K562 (cell line): Measurements from ENCODE around the gene THBS1. TPM values are rescaled to one million over a fixed set of nuclear protein-coding genes. Genes with fewer than 3 reads are reported as not detected.

Source experiments
- ATAC-seq: fragments of 200-7000 bp; cut with Tn5 transposase; 3 replicates; pipeline ENCODE4 v1.9.1; 2020; ENCODE audit warnings: moderate library complexity
- BruUV-seq: library from RNA; stranded (reverse); fragments of 400-500 nt; replicated peaks from 2 replicates; lab custom pipeline; 2021; lab: Mats Ljungman, UMichigan
- CTCF ChIA-PET: fragments of 300-600 bp; formaldehyde crosslinking; extraction: SDS; loops from one replicate; lab custom pipeline; 2021; ENCODE audit warnings: low intra/inter-chr PET ratio; lab: Yijun Ruan, JAX
- POLR2A ChIA-PET: fragments of 300-600, 350-650 bp; sonication (Branson Sonifier 250); formaldehyde crosslinking; extraction: SDS; loops from one replicate; lab custom pipeline; 2021; ENCODE audit warnings: antibody characterized with exemption, inconsistent platforms; lab: Yijun Ruan, JAX
- DNase-seq, 4 experiments: peaks; one replicate each; pipeline versions ENCODE4 v3.0.0 to v3.0.0-alpha.2; 2011 to 2018; ENCODE audit warnings: low spot score in 3 of 4, mixed read lengths in 3 of 4; ENCODE audit errors: extremely low read depth in 1 of 4
- FAIRE-seq: peaks from 2 replicates; lab custom pipeline; 2011; peaks lifted over from hg19 to GRCh38; lab: Jason Lieb, UNC
- H2AFZ ChIP-seq: 2 replicates; pipeline ENCODE4 v1.6.0; 2011; ENCODE audit warnings: low read depth, low read length, control low read depth, inconsistent platforms
- H3K27ac ChIP-seq: fragments of 200-600 bp; 3 replicates; pipeline ENCODE4 v1.8.0; 2011; ENCODE audit warnings: low read depth, mild to moderate bottlenecking, control low read depth, inconsistent platforms, low read length, moderate library complexity, mixed read lengths; ENCODE audit errors: extremely low read depth
- H3K27me3 ChIP-seq, 2 experiments: fragments of 300-600 bp in 1 of 2; 2 replicates in 1 of 2; 3 replicates in 1 of 2; pipeline versions ENCODE4 v1.6.0 to v1.8.0; 2011; ENCODE audit warnings: inconsistent platforms in 2 of 2, low read length in 2 of 2, mild to moderate bottlenecking in 1 of 2, mixed read lengths in 1 of 2, moderate library complexity in 1 of 2; ENCODE audit not compliant: control insufficient read depth in 2 of 2, insufficient read depth in 2 of 2
- H3K36me3 ChIP-seq: fragments of 300-600 bp; 3 replicates; pipeline ENCODE4 v1.8.0; 2011; ENCODE audit warnings: mild to moderate bottlenecking, low read length, inconsistent platforms; ENCODE audit not compliant: control insufficient read depth, insufficient read depth
- H3K4me1 ChIP-seq, 2 experiments: fragments of 200-600 bp in 1 of 2; replicated peaks in 1 of 2; 2 replicates in 1 of 2; 3 replicates in 1 of 2; pipeline versions ENCODE4 v1.5.1 to v1.8.0; 2011; ENCODE audit warnings: inconsistent platforms in 2 of 2, low read length in 2 of 2, mild to moderate bottlenecking in 1 of 2, mixed read lengths in 1 of 2, moderate library complexity in 1 of 2; ENCODE audit not compliant: control insufficient read depth in 2 of 2, insufficient read depth in 2 of 2
- H3K4me2 ChIP-seq: 2 replicates; pipeline ENCODE4 v1.6.1; 2011; ENCODE audit warnings: low read length, control low read depth, inconsistent platforms, mixed read lengths; ENCODE audit not compliant: insufficient read depth
- H3K4me3 ChIP-seq: fragments of 200-600 bp; sonication (generic), shearing (Covaris generic); 2 replicates; pipeline ENCODE4 v1.5.1; 2016; ENCODE audit warnings: control low read depth, inconsistent platforms
- H3K79me2 ChIP-seq: fragments of 200-600 bp; 3 replicates; pipeline ENCODE4 v1.8.0; 2011; ENCODE audit warnings: low read length, inconsistent platforms; ENCODE audit not compliant: control insufficient read depth, insufficient read depth
- H3K9ac ChIP-seq, 2 experiments: 2 replicates each; pipeline versions ENCODE4 v1.6.0 to v1.6.1; 2011; ENCODE audit warnings: low read depth in 2 of 2, low read length in 2 of 2, control low read depth in 1 of 2, inconsistent platforms in 1 of 2, mild to moderate bottlenecking in 1 of 2, mixed read lengths in 1 of 2; ENCODE audit not compliant: insufficient read depth in 1 of 2
- H3K9me1 ChIP-seq: one replicate; pipeline ENCODE4 v1.6.0; 2011; ENCODE audit warnings: inconsistent platforms, mild to moderate bottlenecking, low read length, moderate library complexity; ENCODE audit not compliant: control insufficient read depth, insufficient read depth
- H3K9me3 ChIP-seq: replicated peaks from 2 replicates; pipeline ENCODE4 v1.5.1; 2011; ENCODE audit warnings: low read depth, low read length, inconsistent platforms; ENCODE audit not compliant: control insufficient read depth, insufficient read depth
- H4K20me1 ChIP-seq: replicated peaks from 2 replicates; pipeline ENCODE4 v1.6.1; 2011; ENCODE audit warnings: low read length, inconsistent platforms, mixed read lengths; ENCODE audit not compliant: control insufficient read depth, insufficient read depth
- ARHGAP35 ChIP-seq: fragments of 450-650 bp; IDR thresholded peaks from 2 replicates; pipeline ENCODE4 v1.6.1; 2018; ENCODE audit not compliant: partially characterized antibody
- BACH1 ChIP-seq: fragments of 200-800 bp; sonication (Bioruptor generic); IDR thresholded peaks from 2 replicates; pipeline ENCODE4 v1.6.1; 2016; ENCODE audit warnings: missing genetic modification characterization, missing compliant biosample characterization
- CCNT2 ChIP-seq: IDR thresholded peaks from 2 replicates; pipeline ENCODE4 v1.6.1; 2011; ENCODE audit warnings: borderline replicate concordance, low read depth, mild to moderate bottlenecking, moderate library complexity, mixed read lengths, low read length; ENCODE audit not compliant: insufficient read length; ENCODE audit errors: extremely low read depth
- FOS ChIP-seq: IDR thresholded peaks from 3 replicates; pipeline ENCODE4 v1.6.1; 2011; ENCODE audit not compliant: insufficient read length; ENCODE audit errors: extremely low read depth
- MCM7 ChIP-seq, 2 experiments: fragments of 450-650 bp; IDR thresholded peaks; 2 replicates each; pipeline ENCODE4 v1.6.1; 2016 to 2018
- NCOA2 ChIP-seq, 2 experiments: fragments of 450-650 bp; IDR thresholded peaks; 2 replicates each; pipeline ENCODE4 v1.6.1; 2018; ENCODE audit warnings: mild to moderate bottlenecking in 2 of 2, moderate library complexity in 1 of 2; ENCODE audit not compliant: partially characterized antibody in 2 of 2
- PHTF2 ChIP-seq: fragments of 250-450 bp; sonication (Bioruptor Pico); IDR thresholded peaks from 2 replicates; pipeline ENCODE4 v1.5.0; 2021; ENCODE audit warnings: mild to moderate bottlenecking
- POLR2H ChIP-seq: IDR thresholded peaks from 2 replicates; pipeline ENCODE4 v1.6.1; 2016; ENCODE audit warnings: missing genetic modification characterization, low read depth, mild to moderate bottlenecking, control low read depth, missing compliant biosample characterization, moderate library complexity
- RBM25 ChIP-seq: fragments of 200-400 bp; formaldehyde crosslinking; IDR thresholded peaks from 2 replicates; pipeline ENCODE4 v1.6.1; 2018; ENCODE audit warnings: low read length, low read depth, moderate library complexity; ENCODE audit not compliant: severe bottlenecking
- SMARCB1 ChIP-seq: IDR thresholded peaks from 2 replicates; pipeline ENCODE4 v1.6.1; 2011; ENCODE audit warnings: improper control_type of control experiment, low read depth; ENCODE audit not compliant: insufficient read length
- U2AF1 ChIP-seq: fragments of 200-400 bp; formaldehyde crosslinking; optimal IDR thresholded peaks from 2 replicates; pipeline ENCODE3; 2017; ENCODE audit warnings: mild to moderate bottlenecking, low read depth, low read length, moderate library complexity
- YBX1 ChIP-seq: fragments of 450-650 bp; IDR thresholded peaks from 2 replicates; pipeline ENCODE4 v1.7.1; 2016; ENCODE audit warnings: mild to moderate bottlenecking
- ZNF121 ChIP-seq: sonication (generic); formaldehyde crosslinking; conservative IDR thresholded peaks from 2 replicates; pipeline ENCODE4 v1.8.0; 2022; ENCODE audit warnings: missing genetic modification reagents
- ZNF124 ChIP-seq: sonication (generic); formaldehyde crosslinking; IDR thresholded peaks from 2 replicates; pipeline ENCODE4 v1.8.1; 2022; ENCODE audit warnings: missing genetic modification reagents
- ZNF165 ChIP-seq: fragments of 250-450 bp; sonication (Bioruptor Pico); IDR thresholded peaks from 2 replicates; pipeline ENCODE4 v1.4.0; 2020; ENCODE audit warnings: borderline replicate concordance
- ZNF408 ChIP-seq: fragments of 250-450 bp; sonication (Bioruptor Pico); IDR thresholded peaks from 2 replicates; pipeline ENCODE4 v1.4.0; 2020; ENCODE audit warnings: low read depth, mild to moderate bottlenecking, moderate library complexity
- ZNF436 ChIP-seq: fragments of 250-450, 450-650 bp; sonication (Bioruptor Pico); formaldehyde crosslinking; IDR thresholded peaks from 2 replicates; pipeline ENCODE4 v1.7.0; 2020; ENCODE audit warnings: mild to moderate bottlenecking
- WGBS: fragments of 100-300 bp; shearing (Covaris generic); methylation state at CpG from one replicate; pipeline ENCODE4 v1.1.6; 2016; ENCODE audit warnings: low coverage, mixed read lengths; ENCODE audit not compliant: insufficient coverage; ENCODE audit errors: missing lambda C conversion rate; 5-methylcytosine and 5-hydroxymethylcytosine counted together
- in situ Hi-C: fragments of 300-500 bp; cut with MboI; formaldehyde crosslinking; loops from 4 replicates; pipeline ENCODE4 v1.15.0; 2018; ENCODE audit warnings: inconsistent platforms, mixed read lengths
- intact Hi-C: fragments of 100-400 bp; cut with micrococcal nuclease; formaldehyde crosslinking; loops from 2 replicates; pipeline ENCODE4 v1.14.2; 2022
- polyA plus RNA-seq, 8 experiments: library from polyadenylated mRNA; depleted of rRNA in 4 of 8; stranded (reverse) in 5 of 8; unstranded in 3 of 8; fragments of >200 nt; fragmentation: Nextera tagmentation in 2 of 8; fragmentation: Illumina TruSeq in 1 of 8; extraction: Ambion mirVana in 2 of 8; extraction: Trizol in 1 of 8; gene quantifications; 2 replicates each; pipeline versions ENCODE4 v1.2.1 to v1.2.3, GENCODE V29; 2011 to 2014; ENCODE audit warnings: inconsistent platforms in 1 of 8, missing spikeins in 1 of 8
- total RNA-seq, 7 experiments: library from RNA; depleted of rRNA in 6 of 7; stranded (reverse); fragments of >200 nt in 6 of 7; fragmentation: Illumina TruSeq in 2 of 7; extraction: Trizol in 2 of 7; gene quantifications; 2 replicates each; pipeline versions ENCODE4 v1.2.1 to v1.2.3, GENCODE V29; 2011 to 2021; ENCODE audit warnings: low replicate concordance in 1 of 7
- TF ChIP-seq, protein P1 (sequence below): fragments of 450-650 bp; IDR thresholded peaks from 2 replicates; pipeline ENCODE4 v1.6.1; 2014; ENCODE audit warnings: low read depth, mild to moderate bottlenecking, moderate library complexity, borderline replicate concordance
- TF ChIP-seq, protein P2 (sequence below): sonication (generic); formaldehyde crosslinking; IDR thresholded peaks from 2 replicates; pipeline ENCODE4 v1.5.0; 2020; ENCODE audit warnings: missing genetic modification reagents
- TF ChIP-seq, protein P3 (sequence below), 2 experiments: fragments of 450-650 bp; IDR thresholded peaks; 2 replicates each; pipeline ENCODE4 v1.6.1; 2016

The THBS1 gene
- total and polyA plus RNA-seq, 9 of the 15 experiments (the other 6 are each of a cell fraction or from before 2014, with no cell fraction given): 0.04 to 1.3 (median 0.40) TPM

GRCh38 chr15:39597336-39597735 is 16.5 kb downstream of the THBS1 start (continued):
- TF ChIP-seq MCM7 (IDR thresholded peaks at IDR 0.05) (no peak), ZNF408 (no peak), ZNF124 (CRISPR knock-in tag) (no peak), POLR2H (tag) (no peak), ZNF436 (CRISPR knock-in tag) (no peak), NCOA2 (IDR thresholded peaks at IDR 0.05; ENCODE audit: partially characterized antibody in 2 of 2) (no peak), SMARCB1 (no peak)
- TF ChIP-seq, protein P1, sequence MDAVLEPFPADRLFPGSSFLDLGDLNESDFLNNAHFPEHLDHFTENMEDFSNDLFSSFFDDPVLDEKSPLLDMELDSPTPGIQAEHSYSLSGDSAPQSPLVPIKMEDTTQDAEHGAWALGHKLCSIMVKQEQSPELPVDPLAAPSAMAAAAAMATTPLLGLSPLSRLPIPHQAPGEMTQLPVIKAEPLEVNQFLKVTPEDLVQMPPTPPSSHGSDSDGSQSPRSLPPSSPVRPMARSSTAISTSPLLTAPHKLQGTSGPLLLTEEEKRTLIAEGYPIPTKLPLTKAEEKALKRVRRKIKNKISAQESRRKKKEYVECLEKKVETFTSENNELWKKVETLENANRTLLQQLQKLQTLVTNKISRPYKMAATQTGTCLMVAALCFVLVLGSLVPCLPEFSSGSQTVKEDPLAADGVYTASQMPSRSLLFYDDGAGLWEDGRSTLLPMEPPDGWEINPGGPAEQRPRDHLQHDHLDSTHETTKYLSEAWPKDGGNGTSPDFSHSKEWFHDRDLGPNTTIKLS: no peak

DNA sequence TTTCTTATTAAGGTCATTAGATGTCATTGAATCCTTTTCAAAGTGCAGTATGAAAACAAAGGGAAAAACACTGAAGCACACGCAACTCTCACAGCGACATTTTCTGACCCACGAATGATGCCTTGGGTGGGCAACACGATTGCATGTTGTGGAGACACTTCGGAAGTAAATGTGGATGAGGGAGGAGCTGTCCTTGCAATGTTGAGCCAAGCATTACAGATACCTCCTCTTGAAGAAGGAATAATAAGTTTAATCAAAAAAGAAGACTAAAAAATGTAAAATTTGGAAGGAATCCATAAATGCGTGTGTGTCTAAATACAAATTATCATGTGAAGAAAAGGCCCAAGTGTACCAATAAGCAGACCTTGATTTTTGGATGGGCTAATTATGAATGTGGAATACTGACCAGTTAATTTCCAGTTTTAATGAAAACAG is 16.9 kb downstream of the THBS1 start:
- DNase-seq (no peak), ATAC-seq (no peak), FAIRE-seq (no peak)
- Histone ChIP-seq H3K9me3 (no peaks in the 10 kb centered on the region), H3K36me3 (no peaks in the 10 kb centered on the region), H3K4me3 (no peak overlapping the region), H3K4me1 (no peaks in the 10 kb centered on the region), H3K27ac (no peak overlapping the region), H2AFZ (no peak overlapping the region), H3K79me2 (no peaks in the 10 kb centered on the region), H3K27me3 (peaks cover 16 to 21% of the 10 kb centered on the region in 2 experiments), H3K9ac (no peak overlapping the region), H3K9me1 (no peaks in the 10 kb centered on the region), H3K4me2 (no peak overlapping the region), H4K20me1 (no peaks in the 10 kb centered on the region)
- intact Hi-C loops (no loop called here), in situ Hi-C loops (loop anchor here (25.0 kb wide), 1 partner anchor 785 kb away; no protein-coding TSS in a partner anchor)
- WGBS: 1% methylated on average over 6 of the region's 6 CpGs
- ChIA-PET POLR2A (no interaction called here), CTCF (no interaction called here)
- BruUV-seq: no TSS peak
- TF ChIP-seq ARHGAP35: no peak
- TF ChIP-seq U2AF1: no peak
- TF ChIP-seq, protein P2, sequence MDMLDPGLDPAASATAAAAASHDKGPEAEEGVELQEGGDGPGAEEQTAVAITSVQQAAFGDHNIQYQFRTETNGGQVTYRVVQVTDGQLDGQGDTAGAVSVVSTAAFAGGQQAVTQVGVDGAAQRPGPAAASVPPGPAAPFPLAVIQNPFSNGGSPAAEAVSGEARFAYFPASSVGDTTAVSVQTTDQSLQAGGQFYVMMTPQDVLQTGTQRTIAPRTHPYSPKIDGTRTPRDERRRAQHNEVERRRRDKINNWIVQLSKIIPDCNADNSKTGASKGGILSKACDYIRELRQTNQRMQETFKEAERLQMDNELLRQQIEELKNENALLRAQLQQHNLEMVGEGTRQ (CRISPR knock-in tag): no peak
- TF ChIP-seq ZNF408: no peak
- no peak for TF ChIP-seq YBX1
- no peak for TF ChIP-seq FOS
- TF ChIP-seq ZNF121 (CRISPR knock-in tag): no peak
- TF ChIP-seq, protein P3, sequence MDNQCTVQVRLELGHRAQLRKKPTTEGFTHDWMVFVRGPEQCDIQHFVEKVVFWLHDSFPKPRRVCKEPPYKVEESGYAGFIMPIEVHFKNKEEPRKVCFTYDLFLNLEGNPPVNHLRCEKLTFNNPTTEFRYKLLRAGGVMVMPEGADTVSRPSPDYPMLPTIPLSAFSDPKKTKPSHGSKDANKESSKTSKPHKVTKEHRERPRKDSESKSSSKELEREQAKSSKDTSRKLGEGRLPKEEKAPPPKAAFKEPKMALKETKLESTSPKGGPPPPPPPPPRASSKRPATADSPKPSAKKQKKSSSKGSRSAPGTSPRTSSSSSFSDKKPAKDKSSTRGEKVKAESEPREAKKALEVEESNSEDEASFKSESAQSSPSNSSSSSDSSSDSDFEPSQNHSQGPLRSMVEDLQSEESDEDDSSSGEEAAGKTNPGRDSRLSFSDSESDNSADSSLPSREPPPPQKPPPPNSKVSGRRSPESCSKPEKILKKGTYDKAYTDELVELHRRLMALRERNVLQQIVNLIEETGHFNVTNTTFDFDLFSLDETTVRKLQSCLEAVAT (IDR thresholded peaks at IDR 0.05): no peak
- TF ChIP-seq CCNT2: no peak
- TF ChIP-seq ZNF165 (CRISPR knock-in tag): no peak
- TF ChIP-seq RBM25: no peak
- no peak for TF ChIP-seq PHTF2
- no peak for TF ChIP-seq BACH1
